Natural killer cell (primary cell): ENCODE data around the gene MEX3D. TPM values are rescaled to one million over a fixed set of nuclear protein-coding genes. Genes with fewer than 3 reads are reported as not detected.

Experiments used
- ATAC-seq, 3 donors: fragments of 150-1000 bp in 2 of 3; fragments of 200-7000 bp in 1 of 3; cut with Tn5 transposase; 1 replicate in 1 of 3; 2 replicates in 2 of 3; pipeline ENCODE4 v1.10.0; 2021; ENCODE audit warnings: mild to moderate bottlenecking in 2 of 3, moderate library complexity in 2 of 3
- DNase-seq, 2 donors: peaks; one replicate each; pipeline versions ENCODE4 v3.0.0 to v3.0.0-alpha.2; 2013 to 2021; ENCODE audit warnings: mixed read lengths in 1 of 2
- H3K27ac ChIP-seq: one replicate; pipeline ENCODE4 v1.5.1; 2013; ENCODE audit warnings: mild to moderate bottlenecking, low read length
- H3K27me3 ChIP-seq: one replicate; pipeline ENCODE4 v1.6.1; 2013; ENCODE audit warnings: low read length; ENCODE audit not compliant: control insufficient read depth, insufficient read depth
- H3K36me3 ChIP-seq: one replicate; pipeline ENCODE4 v1.6.1; 2013; ENCODE audit warnings: low read length; ENCODE audit not compliant: control insufficient read depth, insufficient read depth
- H3K4me1 ChIP-seq: one replicate; pipeline ENCODE4 v1.6.1; 2013; ENCODE audit warnings: low read length; ENCODE audit not compliant: control insufficient read depth, insufficient read depth
- H3K4me3 ChIP-seq: one replicate; pipeline ENCODE4 v1.5.1; 2013; ENCODE audit warnings: low read length
- H3K9me3 ChIP-seq: one replicate; pipeline ENCODE4 v1.6.1; 2013; ENCODE audit warnings: low read length; ENCODE audit not compliant: control insufficient read depth, insufficient read depth
- H3K27ac Mint-ChIP-seq, 2 donors: one replicate each; pipeline ENCODE4 v1.8.0; 2022; ENCODE audit warnings: mild to moderate bottlenecking in 2 of 2, mixed read lengths in 2 of 2, moderate library complexity in 1 of 2
- H3K27me3 Mint-ChIP-seq, 2 donors: one replicate each; pipeline ENCODE4 v1.8.0; 2022; ENCODE audit warnings: low read depth in 2 of 2, mixed read lengths in 2 of 2
- H3K36me3 Mint-ChIP-seq: one replicate; pipeline ENCODE4 v1.8.0; 2022; ENCODE audit warnings: mixed read lengths
- H3K4me1 Mint-ChIP-seq, 2 donors: one replicate each; pipeline ENCODE4 v1.8.0; 2022; ENCODE audit warnings: mixed read lengths in 2 of 2
- H3K4me3 Mint-ChIP-seq: one replicate; pipeline ENCODE4 v1.8.0; 2022; ENCODE audit warnings: mild to moderate bottlenecking, moderate library complexity, mixed read lengths
- H3K9me3 Mint-ChIP-seq, 2 donors: one replicate each; pipeline ENCODE4 v1.8.0; 2022; ENCODE audit warnings: mixed read lengths in 2 of 2
- CTCF ChIP-seq: fragments of 200-600 bp; IDR thresholded peaks from one replicate; pipeline ENCODE4 v1.8.0; 2022; ENCODE audit warnings: antibody characterized with exemption
- WGBS: methylation state at CpG from one replicate; pipeline ENCODE4 v1.1.7; 2013; ENCODE audit warnings: missing lambda C conversion rate; ENCODE audit not compliant: insufficient coverage; 5-methylcytosine and 5-hydroxymethylcytosine counted together
- intact Hi-C: fragments of 100-400 bp; cut with micrococcal nuclease; formaldehyde crosslinking; loops from one replicate; pipeline ENCODE4 v1.14.2; 2022
- total RNA-seq, 4 donors: library from RNA; stranded (reverse); fragments of 120-200 nt in 1 of 4; gene quantifications; one replicate each; pipeline versions ENCODE4 v1.2.3 to v1.2.4, GENCODE V29; 2013 to 2022

Gene MEX3D
- total RNA-seq, 3 donors from 2014 or later (not counting 1 experiment from before 2014, with no cell fraction given) = 4.2 to 6.9 (median 4.4) TPM

- DNase-seq = no peak
- no peak for TF ChIP-seq CTCF
- Histone ChIP-seq H3K4me3 (no peak overlapping the region), H3K4me1 (peaks cover 38% of the 10 kb centered on the region), H3K27ac (no peak overlapping the region), H3K36me3 (peaks cover 25% of the 10 kb centered on the region), H3K9me3 (no peaks in the 10 kb centered on the region), H3K27me3 (no peaks in the 10 kb centered on the region)
- intact Hi-C loops = loop anchor here (10.0 kb wide), 1 partner anchor 197 kb away; the partner anchor contains the start of genes DAZAP1 and GAMT
- H3K27ac Mint-ChIP-seq = no peak overlapping the region
- H3K36me3 Mint-ChIP-seq = no peaks in the 10 kb centered on the region
- no peak for ATAC-seq
- H3K4me1 Mint-ChIP-seq = peaks cover 15 to 24% of the 10 kb centered on the region in 2 donors
- WGBS = 95% methylated on average over 14 of the region's 14 CpGs
- no peaks in the 10 kb centered on the region for H3K9me3 Mint-ChIP-seq
- no peaks in the 10 kb centered on the region for H3K27me3 Mint-ChIP-seq
- H3K4me3 Mint-ChIP-seq = peak overlapping the region; percentile 25
These were observed 33.5 kb upstream of the MEX3D start for GRCh38 chr19:1601613-1602064.

- H3K9me3 Mint-ChIP-seq = no peaks in the 10 kb centered on the region
- whole genome bisulfite sequencing = 97% methylated on average over 15 of the region's 15 CpGs
- no peak overlapping the region for H3K27ac Mint-ChIP-seq
- no peak overlapping the region for H3K27ac ChIP-seq
- peaks cover 1 to 10% of the 10 kb centered on the region in 2 donors for H3K4me1 Mint-ChIP-seq
- no peak overlapping the region for H3K4me3 Mint-ChIP-seq
- H3K4me1 ChIP-seq = peaks cover 20% of the 10 kb centered on the region
- H3K36me3 Mint-ChIP-seq = no peaks in the 10 kb centered on the region
- no peaks in the 10 kb centered on the region for H3K27me3 Mint-ChIP-seq
- H3K36me3 ChIP-seq = peaks cover 25% of the 10 kb centered on the region
- H3K4me3 ChIP-seq = no peak overlapping the region
- DNase-seq = no peak
- no peaks in the 10 kb centered on the region for H3K9me3 ChIP-seq
- intact Hi-C loops = no loop called here
- peak in 1 of 3 donors; percentile 41 for ATAC-seq
- H3K27me3 ChIP-seq = no peaks in the 10 kb centered on the region
- TF ChIP-seq CTCF = no peak
These were observed 31.3 kb upstream of the MEX3D start for GRCh38 chr19:1599460-1599846.

- 98% methylated on average over 20 of the region's 20 CpGs for WGBS
- no peak for DNase-seq
- H3K36me3 ChIP-seq = peaks cover 25% of the 10 kb centered on the region
These were observed 30.8 kb upstream of the MEX3D start for GRCh38 chr19:1598777-1599459.

More at GRCh38 chr19:1598777-1599459, 30.8 kb upstream of the MEX3D start:
- Histone ChIP-seq H3K4me3 (no peak overlapping the region), H3K9me3 (no peaks in the 10 kb centered on the region), H3K27ac (no peak overlapping the region), H3K4me1 (peaks cover 15% of the 10 kb centered on the region), H3K27me3 (no peaks in the 10 kb centered on the region)
- TF ChIP-seq CTCF = no peak
- no peak for ATAC-seq
- Mint-ChIP-seq H3K27me3 (no peaks in the 10 kb centered on the region), H3K4me1 (peaks cover 0 to 8% of the 10 kb centered on the region in 2 donors), H3K4me3 (no peak overlapping the region), H3K36me3 (no peaks in the 10 kb centered on the region), H3K27ac (no peak overlapping the region), H3K9me3 (no peaks in the 10 kb centered on the region)
- intact Hi-C loops = no loop called here
